Kidney (tissue), 14 donors: ENCODE data around the gene C1QTNF4. TPM values are rescaled to one million over a fixed set of nuclear protein-coding genes. Genes with fewer than 3 reads are reported as not detected.

Source experiments
- DNase-seq, 5 donors: peaks; one replicate each; pipeline ENCODE4 v3.0.0-alpha.2; 2013 to 2020
- FAIRE-seq: peaks from 2 replicates; lab custom pipeline; 2012; peaks lifted over from hg19 to GRCh38; lab: Jason Lieb, UNC
- H3K27ac ChIP-seq, 2 donors: one replicate each; pipeline ENCODE4 v1.7.0; 2013; ENCODE audit warnings: low read depth in 2 of 2, low read length in 2 of 2, inconsistent platforms in 1 of 2
- H3K27me3 ChIP-seq: one replicate; pipeline ENCODE4 v1.7.1; 2013; ENCODE audit warnings: low read length, inconsistent platforms; ENCODE audit not compliant: control insufficient read depth, insufficient read depth
- H3K36me3 ChIP-seq, 3 donors: one replicate each; pipeline versions ENCODE4 v1.7.0 to v1.7.1; 2013; ENCODE audit warnings: low read length in 3 of 3, control low read depth in 1 of 3, inconsistent platforms in 1 of 3; ENCODE audit not compliant: insufficient read depth in 3 of 3, control insufficient read depth in 2 of 3
- H3K4me1 ChIP-seq, 3 donors: one replicate each; pipeline versions ENCODE4 v1.7.0 to v1.7.1; 2013; ENCODE audit warnings: low read length in 3 of 3, inconsistent platforms in 1 of 3, low read depth in 1 of 3; ENCODE audit not compliant: control insufficient read depth in 2 of 3, insufficient read depth in 2 of 3
- H3K4me3 ChIP-seq, 3 donors: one replicate each; pipeline versions ENCODE4 v1.7.0 to v1.8.1; 2013; ENCODE audit warnings: low read length in 3 of 3, control low read depth in 1 of 3, inconsistent platforms in 1 of 3
- H3K9ac ChIP-seq, 3 donors: one replicate each; pipeline versions ENCODE4 v1.7.0 to v1.7.1; 2013; ENCODE audit warnings: low read length in 3 of 3, control low read depth in 1 of 3, inconsistent platforms in 1 of 3
- H3K9me3 ChIP-seq, 3 donors: one replicate each; pipeline versions ENCODE4 v1.7.0 to v1.7.1; 2013; ENCODE audit warnings: low read length in 3 of 3, control low read depth in 1 of 3, inconsistent platforms in 1 of 3; ENCODE audit not compliant: control insufficient read depth in 2 of 3, insufficient read depth in 1 of 3
- intact Hi-C: fragments of 100-400 bp; cut with DNase I; formaldehyde crosslinking; loops from one replicate; pipeline ENCODE4 v1.11.1; 2022
- polyA plus RNA-seq: library from polyadenylated mRNA; stranded (reverse); fragments of 350-450 nt; fragmentation: Illumina TruSeq; extraction: RNeasy Lipid Tissue Mini Kit (QIAGEN cat#74804); gene quantifications from one replicate; pipeline ENCODE4 v1.2.3, GENCODE V29; 2014; ENCODE audit warnings: low read depth, low replicate concordance; ENCODE audit not compliant: insufficient read depth
- total RNA-seq: library from RNA; stranded (reverse); fragmentation: NEBNext Ultra II Directional; extraction: Animal tissue kit (Norgen Biotek cat#: 25700); gene quantifications from one replicate; pipeline ENCODE4 v1.2.1, GENCODE V29; 2021
- TF ChIP-seq, protein P1 (sequence below): IDR thresholded peaks from 3 replicates; pipeline ENCODE4 v1.5.1; 2012; ENCODE audit warnings: mild to moderate bottlenecking, moderate library complexity, borderline replicate concordance; ENCODE audit not compliant: insufficient read depth; ENCODE audit errors: extremely low read depth
- donor health status: control.
- donor health status: control.
- donor health status: control.
- donor health status: control.
- donor health status: control.
- donor health status: DM: yes; HTN: yes; CAD: no.
- donor health status: Normal renal cell carcinoma (clear cell type).

The C1QTNF4 gene
- total and polyA plus RNA-seq, 2 donors from 2014 or later = 0.25 to 0.62 TPM

DNA sequence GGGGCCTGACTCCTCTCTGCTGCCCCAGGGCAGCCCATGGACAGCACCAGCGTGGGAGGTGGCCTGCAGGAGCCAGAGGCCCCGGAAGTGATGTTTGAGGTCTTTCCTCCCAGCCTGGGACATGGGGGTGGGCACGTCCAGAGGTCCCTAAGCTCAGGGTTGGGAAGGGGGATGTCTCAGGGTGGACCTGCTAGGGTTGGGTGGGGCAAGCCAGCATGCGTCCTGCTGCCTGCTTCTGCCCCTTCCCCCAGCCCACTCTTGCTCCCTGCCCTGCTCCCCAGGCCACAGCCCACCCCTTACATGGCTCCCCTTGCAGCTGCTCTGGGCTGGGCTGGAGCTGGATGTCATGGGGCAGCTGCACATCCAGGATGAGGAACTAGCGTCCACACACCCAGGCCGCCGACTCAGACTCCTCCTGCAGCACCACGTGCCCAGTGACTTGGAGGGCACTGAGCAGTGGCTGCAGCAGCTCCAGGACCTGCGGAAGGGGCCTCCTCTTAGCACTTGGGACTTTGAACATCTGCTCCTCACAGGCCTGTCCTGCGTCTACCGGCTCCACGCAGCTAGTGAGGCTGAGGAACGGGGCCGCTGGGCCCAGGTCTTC lies 6.4 kb downstream of the C1QTNF4 start:
- Histone ChIP-seq H3K27ac (no peak overlapping the region), H3K9ac (no peak overlapping the region), H3K9me3 (no peaks in the 10 kb centered on the region), H3K36me3 (peaks cover 0 to 14% (median 10%) of the 10 kb centered on the region in 3 donors), H3K4me1 (peaks cover 0 to 2% (median 0%) of the 10 kb centered on the region in 3 donors), H3K27me3 (no peaks in the 10 kb centered on the region), H3K4me3 (no peak overlapping the region)
- DNase-seq (peak in 2 of 5 donors; percentile 35 to 73), FAIRE-seq (no peak)
- intact Hi-C loops = no loop called here
- TF ChIP-seq, protein P1, sequence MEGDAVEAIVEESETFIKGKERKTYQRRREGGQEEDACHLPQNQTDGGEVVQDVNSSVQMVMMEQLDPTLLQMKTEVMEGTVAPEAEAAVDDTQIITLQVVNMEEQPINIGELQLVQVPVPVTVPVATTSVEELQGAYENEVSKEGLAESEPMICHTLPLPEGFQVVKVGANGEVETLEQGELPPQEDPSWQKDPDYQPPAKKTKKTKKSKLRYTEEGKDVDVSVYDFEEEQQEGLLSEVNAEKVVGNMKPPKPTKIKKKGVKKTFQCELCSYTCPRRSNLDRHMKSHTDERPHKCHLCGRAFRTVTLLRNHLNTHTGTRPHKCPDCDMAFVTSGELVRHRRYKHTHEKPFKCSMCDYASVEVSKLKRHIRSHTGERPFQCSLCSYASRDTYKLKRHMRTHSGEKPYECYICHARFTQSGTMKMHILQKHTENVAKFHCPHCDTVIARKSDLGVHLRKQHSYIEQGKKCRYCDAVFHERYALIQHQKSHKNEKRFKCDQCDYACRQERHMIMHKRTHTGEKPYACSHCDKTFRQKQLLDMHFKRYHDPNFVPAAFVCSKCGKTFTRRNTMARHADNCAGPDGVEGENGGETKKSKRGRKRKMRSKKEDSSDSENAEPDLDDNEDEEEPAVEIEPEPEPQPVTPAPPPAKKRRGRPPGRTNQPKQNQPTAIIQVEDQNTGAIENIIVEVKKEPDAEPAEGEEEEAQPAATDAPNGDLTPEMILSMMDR = no peak

DNA sequence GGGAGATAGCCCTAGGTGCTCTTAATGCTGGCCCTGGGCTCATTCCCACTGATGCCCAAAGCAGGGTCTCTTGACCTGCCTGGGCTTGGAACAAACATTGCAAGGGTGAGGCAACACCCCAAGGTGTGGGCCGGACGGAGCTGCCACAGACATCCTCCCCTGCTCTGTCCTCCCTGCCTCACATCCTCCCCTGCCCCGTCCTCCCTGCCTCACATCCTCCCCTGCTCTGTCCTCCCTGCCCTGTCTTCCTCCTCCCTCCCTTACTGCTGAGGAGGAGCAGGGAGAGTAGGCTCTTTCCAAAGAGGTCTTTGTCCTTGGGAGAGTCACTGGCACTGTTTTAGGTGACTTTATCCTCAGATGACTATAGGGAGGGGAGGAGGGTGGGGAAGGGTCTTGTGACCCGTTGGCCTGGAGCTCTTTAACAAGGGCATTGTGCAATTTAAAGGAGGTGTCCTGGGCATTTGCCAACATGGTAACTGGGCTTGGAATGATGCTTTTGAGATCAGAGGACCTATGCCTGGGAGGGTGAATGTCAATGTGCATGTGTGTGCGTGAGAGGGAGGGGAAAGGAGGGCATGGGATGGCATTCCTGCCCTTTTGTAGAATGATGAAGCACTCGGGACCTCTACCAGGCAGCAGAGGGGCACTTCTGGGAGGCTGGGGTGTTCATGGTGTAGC lies 7.0 kb downstream of the C1QTNF4 start:
- Histone ChIP-seq H3K27me3 (no peaks in the 10 kb centered on the region), H3K4me3 (no peak overlapping the region), H3K9ac (no peak overlapping the region), H3K4me1 (peaks cover 0 to 2% (median 0%) of the 10 kb centered on the region in 3 donors), H3K9me3 (no peaks in the 10 kb centered on the region), H3K27ac (no peak overlapping the region), H3K36me3 (peaks cover 3 to 20% (median 15%) of the 10 kb centered on the region in 3 donors)
- intact Hi-C loops = no loop called here
- FAIRE-seq (no peak), DNase-seq (no peak)
- TF ChIP-seq, protein P1 = no peak

DNA sequence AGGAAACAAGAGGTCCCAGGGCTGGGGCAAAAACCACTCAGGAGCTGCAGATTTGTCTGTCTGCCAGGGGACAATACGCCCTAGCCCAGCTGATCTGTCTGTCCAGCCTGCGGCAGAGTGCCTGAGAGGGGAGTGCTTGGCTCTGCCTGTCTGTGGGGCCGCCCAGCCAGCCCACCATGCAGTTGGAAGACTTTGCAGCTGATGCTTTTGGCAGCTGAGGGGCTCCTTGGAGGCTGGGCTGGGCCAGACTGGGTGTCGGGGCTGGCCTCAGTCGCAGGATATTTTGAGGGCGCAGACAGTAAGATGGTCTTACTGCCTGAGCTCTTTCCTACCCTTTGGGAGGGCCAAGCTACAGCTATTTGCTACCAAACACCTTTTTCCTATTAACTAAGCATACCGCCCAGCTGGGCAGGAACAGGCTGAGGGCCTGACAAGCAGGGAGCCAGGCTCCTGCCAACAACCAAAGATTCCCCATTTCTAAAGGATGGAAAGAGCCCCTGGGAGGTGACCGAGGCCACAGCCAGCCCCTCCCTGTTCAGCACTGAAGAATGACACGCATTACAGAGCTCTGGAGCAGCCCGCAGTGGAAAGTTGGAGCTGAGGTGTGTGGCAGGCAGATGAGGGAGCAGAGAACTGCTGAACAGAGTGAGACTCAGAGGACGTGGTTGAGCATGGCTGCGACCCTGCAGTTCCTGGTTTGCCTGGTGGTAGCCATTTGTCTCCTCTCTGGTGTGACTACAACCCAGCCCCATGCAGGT lies 7.9 kb downstream of the C1QTNF4 start, which contains the start of gene FAM180B:
Gene FAM180B, plus strand, starts transcription at position 581 of the 758 bp plus-strand sequence. Its CDS starts 91 bp downstream, at position 672.
- DNase-seq (no peak), FAIRE-seq (no peak)
- Histone ChIP-seq H3K27ac (no peak within 1 kb of the TSS), H3K9ac (no peak within 1 kb of the TSS), H3K36me3 (peaks cover 8 to 29% (median 21%) of the 10 kb centered on the region in 3 donors), H3K27me3 (no peaks in the 10 kb centered on the region), H3K9me3 (no peaks in the 10 kb centered on the region), H3K4me3 (no peak within 1 kb of the TSS), H3K4me1 (peaks cover 0 to 2% (median 0%) of the 10 kb centered on the region in 3 donors)
- intact Hi-C loops = no loop called here
- TF ChIP-seq, protein P1 = no peak
